HT-29 (cell line): Measurements from ENCODE around the gene TNNC1. TPM values are rescaled to one million over a fixed set of nuclear protein-coding genes. Genes with fewer than 3 reads are reported as not detected.

Source experiments
- DNase-seq: peaks from one replicate; pipeline ENCODE4 v3.0.0-alpha.2; 2015; ENCODE audit warnings: low spot score
- total RNA-seq: library from RNA; depleted of rRNA; stranded (reverse); fragments of >200 nt; shearing (Covaris generic); gene quantifications from 2 replicates; pipeline ENCODE4 v1.2.3, GENCODE V29; 2014; rRNA removed

The TNNC1 gene
- total RNA-seq = 5.7 and 6.5 TPM in 2 replicates

DNA sequence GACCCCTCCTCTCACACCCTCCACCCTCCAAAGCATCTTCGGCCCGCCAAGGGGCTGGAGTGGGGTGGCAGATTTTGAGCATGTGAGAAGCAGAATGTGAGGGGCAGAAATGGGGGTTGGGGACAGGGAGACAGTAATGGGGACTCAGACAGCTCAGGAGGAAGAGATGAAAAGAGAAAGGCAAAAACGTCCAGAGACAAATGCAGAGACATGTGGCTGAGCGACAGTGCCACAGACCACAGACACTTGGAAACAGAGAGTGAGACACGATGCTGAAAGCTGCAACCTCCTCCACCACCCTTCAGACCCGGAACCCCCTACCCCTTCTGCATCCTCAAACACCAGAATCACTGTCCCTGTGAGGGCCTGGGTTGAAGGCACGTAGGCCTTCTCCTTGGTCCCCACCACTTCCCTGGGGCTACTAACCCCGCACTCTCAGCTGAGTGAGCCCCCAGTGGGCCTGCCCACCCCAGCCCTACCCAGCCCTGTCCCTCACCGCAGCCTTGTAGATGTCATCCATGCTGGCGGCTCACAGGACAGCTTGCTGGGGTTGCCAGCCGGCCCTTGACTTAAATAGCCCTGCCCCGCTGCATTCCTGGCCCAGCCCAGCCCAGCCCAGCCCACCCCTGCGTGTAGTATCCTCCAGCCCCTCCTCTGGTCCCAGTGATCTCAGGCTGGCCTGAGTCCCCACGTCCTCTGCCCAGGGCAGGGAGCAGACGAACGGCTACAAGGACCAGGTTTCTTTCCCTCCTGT, at the start of gene TNNC1:
Gene TNNC1 (minus strand): TSS at position 546 of the 754 bp plus-strand sequence. CDS start 26 bp downstream, at position 520.
- DNase-seq = peak; percentile 29

DNA sequence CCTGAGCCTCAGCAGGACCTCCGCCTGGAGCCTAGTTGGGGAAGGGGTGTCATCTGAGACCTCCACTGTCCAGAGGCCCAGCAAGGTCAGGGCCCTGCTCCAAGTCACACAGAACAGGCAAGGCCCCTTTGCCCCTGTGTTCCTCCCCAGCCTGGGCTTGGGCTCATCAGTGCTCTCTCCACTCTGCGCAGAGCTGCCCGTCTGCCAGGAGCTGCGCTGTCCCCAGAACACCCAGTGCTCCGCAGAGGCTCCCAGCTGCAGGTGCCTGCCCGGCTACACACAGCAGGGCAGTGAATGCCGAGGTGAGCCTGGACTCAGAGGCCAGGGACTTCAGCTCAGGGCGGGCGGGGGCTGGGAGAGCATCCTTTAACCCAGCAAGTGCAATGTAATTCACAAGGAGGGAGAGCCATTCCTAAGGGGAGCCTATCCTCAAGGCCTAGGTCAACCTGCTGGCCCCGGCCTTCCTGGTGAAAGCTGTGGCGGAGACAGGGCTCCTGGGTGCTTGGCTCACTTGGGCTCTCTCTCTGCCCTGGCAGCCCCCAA, 49.0 kb upstream of the TNNC1 start:
- no peak for DNase-seq

DNA sequence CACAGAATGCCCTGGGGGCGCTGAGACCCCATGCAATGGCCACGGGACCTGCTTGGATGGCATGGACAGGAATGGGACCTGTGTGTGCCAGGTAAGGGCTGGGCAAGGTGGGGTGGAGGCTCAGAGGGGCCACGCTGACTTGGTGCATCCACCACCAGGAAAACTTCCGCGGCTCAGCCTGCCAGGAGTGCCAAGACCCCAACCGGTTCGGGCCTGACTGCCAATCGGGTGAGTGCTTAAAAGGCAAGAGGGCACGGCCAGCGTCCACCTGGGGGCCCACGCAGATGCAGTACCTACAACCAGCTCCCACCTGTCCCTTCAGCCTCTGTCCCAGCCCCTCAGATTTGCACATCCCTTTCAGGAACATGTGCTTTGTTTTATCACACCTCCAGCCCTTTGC, 48.2 kb upstream of the TNNC1 start:
- no peak for DNase-seq

DNA sequence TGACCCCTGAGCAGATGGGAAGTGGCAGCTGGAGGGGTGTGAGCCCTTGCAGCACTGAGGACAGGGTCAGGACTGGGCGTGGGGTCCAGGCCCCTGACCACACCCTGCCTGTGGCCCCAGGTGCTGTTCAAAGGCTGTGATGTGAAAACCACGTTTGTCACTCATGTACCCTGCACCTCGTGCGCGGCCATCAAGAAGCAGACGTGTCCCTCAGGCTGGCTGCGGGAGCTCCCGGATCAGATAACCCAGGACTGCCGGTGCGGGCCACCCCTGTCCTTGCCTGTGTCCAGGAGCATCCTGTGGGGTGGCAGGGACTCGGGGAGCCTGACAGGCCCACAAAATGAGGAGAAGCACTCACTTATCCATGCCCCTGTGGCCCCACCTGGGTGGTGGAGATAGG, 47.2 kb upstream of the TNNC1 start:
- no peak for DNase-seq

DNA sequence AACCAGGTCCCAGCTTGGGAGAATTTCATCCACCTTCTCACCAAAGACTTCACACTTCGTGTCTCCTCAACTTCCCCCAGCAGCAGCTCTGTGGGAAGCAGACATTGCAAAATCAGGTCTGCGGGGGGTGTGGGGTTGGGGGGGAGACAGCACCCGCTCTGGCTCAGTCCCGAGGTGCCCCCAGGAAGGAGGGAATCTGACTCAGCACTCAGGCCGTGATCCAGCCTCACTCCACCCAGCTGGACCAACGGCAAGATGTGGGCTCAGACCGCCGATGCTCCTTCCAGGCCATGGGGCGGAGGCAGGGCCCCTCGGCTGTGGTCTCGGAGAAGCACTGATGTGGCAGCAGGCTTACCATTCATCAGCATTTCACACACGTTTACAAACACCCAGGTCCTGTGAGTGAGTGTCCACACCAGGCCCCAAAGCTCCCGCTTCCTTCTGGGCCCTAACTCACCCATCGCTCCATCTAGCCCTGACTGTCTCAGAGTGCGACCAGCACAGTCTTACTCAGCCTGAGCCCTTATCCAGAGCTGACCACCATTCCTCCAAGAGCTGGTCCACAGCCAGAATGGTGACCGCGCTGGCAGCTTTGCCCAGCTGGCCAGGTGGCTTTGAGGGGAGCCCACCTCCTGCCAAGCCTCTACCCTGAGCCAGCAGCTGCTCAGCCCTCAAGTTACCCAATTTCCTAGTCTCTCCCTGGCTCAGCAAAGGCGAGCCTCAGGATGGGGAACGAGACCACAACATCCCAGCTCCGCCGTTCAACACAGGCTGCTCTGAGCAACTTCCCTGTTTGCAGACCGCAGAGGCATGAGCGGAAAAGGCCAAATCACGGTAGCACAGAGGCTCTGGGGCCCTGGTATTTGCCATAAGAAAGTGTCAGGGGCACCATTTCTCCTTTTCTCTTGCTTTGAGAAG, 44.6 kb upstream of the TNNC1 start:
- no peak for DNase-seq

DNA sequence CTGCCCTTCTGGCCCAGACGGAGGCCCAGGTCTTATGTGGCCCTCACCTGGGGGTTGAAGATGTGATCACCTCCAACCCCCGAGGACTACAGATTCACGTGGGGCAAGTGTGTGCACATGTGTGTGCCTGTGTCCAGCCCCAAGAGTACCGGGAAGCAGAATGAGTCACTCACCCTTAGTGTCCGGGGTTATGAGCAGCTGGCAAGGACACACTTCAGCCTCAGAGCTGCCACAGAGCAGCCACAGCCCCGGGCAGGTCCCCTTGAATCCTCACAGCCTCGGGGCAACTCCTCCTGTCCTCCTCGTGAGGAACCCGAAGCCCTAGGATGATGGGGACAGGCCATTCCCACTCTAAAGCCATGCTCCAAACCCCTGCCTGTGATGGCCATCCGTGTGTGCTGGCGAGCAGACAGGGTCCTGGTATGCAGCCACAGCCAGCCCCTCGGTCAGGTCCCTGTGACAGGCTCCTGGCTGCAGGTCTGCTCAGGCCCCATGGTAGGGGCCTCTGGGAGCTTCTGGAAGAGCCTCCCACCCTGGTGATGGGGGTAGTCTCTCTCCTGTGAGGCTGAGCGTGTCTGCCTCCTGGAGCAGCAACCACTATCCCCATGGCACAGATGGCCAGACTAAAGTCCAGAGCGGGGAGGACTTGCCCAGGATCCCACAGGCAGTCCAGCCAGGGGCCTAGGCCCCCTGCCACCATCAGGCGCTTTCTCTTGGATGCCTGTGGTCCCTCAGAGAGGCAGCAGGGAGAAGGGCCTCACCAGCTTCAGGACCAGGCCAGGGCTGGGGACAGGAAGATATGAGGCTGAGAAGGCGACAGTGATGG, 42.1 kb upstream of the TNNC1 start:
- DNase-seq = no peak

DNA sequence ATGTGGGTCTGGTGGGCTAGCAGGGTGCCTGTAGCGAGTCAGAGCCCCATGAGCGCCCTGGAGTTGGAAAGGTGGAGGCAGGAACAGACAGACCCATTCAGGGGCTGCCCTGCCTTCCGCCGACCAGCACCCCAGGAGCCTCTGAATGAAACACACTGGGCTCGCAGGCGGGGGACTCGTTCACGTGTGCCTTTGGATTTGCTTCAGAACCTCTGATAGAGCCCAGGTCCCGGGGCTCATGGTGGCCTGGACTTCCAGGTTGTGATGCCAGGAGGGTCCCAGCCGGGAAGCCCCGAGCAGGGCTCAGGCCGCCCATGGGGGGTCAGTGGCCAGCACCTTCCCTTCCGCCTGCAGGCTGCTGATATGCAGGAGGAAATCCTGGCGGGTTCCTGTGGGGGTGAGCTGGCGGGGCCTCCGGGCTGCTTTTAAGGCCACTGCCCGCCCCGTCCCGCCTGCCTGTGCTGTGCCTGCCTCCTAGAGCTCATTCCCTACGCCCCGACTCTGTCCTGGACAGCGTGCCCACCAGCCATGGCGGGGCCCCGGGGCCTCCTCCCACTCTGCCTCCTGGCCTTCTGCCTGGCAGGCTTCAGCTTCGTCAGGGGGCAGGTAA, 41.1 kb upstream of the TNNC1 start, which contains the start of gene STAB1:
Gene STAB1 (plus strand): TSS at position 453 of the 610 bp plus-strand sequence. CDS start 76 bp downstream, at position 529.
- no peak for DNase-seq

DNA sequence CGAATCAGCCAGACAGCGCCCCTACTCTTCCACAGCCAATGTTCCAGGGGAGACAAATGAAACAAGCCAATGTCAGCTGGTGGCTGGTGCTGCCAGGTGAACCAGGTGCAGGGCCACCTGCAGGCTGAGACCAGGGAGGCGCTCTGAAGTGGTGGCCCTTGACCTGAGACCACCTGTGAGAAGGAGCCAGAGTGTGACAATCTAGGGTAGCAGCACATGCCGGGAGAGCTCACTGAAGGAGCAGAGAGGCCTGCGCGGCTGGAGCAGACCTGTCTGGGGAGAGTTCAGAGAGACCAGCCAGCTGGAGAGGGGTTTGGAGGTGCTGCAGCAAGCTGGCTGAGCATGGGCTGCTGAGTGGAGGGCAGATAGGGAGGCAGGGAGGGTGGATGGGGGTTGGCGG, 40.6 kb upstream of the TNNC1 start:
- no peak for DNase-seq

DNA sequence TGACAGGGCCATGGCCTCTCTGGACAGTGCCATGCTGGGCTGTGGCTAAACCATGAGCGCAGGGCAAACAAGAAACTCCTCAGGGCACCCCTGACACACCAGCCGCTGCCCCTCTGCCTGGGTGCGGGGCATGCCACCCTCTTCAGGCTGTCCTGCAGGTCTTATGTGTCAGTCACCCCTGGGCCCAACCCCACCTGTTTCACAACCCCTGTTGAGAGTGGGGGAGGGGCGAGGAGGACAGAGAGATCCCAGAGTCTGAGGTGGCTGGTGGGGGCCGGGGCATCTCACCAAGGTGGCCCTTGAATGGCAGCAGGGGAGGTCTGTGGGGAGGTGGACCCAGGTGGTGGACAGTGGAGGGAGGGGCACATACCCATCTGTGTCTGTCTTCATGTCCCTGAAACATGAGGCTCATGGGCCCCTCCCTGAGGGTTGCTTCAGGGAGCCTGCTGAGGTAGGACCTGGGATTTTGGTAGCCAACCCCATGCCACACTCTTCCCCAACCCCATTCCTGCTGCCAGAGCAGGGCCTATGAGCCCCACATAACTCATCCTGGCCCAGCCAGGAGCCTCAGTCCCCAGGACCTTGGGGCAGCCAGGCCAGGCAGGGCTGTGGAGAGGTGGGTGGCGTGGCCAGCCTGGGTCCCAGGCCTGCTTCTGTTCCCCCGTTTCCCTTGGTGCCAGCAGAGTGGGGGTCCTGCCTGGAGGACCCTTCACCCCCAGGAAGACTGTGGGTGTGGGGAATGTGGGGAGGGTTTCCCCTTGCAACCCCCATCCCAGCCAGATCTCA, 39.6 kb upstream of the TNNC1 start:
- DNase-seq = no peak

DNA sequence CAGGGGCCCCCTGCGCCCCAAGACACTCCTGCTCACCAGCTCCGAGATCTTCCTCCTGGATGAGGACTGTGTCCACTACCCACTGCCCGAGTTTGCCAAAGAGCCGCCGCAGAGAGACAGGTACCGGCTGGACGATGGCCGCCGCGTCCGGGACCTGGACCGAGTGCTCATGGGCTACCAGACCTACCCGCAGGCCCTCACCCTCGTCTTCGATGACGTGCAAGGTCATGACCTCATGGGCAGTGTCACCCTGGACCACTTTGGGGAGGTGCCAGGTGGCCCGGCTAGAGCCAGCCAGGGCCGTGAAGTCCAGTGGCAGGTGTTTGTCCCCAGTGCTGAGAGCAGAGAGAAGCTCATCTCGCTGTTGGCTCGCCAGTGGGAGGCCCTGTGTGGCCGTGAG, 38.2 kb upstream of the TNNC1 start:
- DNase-seq = no peak

DNA sequence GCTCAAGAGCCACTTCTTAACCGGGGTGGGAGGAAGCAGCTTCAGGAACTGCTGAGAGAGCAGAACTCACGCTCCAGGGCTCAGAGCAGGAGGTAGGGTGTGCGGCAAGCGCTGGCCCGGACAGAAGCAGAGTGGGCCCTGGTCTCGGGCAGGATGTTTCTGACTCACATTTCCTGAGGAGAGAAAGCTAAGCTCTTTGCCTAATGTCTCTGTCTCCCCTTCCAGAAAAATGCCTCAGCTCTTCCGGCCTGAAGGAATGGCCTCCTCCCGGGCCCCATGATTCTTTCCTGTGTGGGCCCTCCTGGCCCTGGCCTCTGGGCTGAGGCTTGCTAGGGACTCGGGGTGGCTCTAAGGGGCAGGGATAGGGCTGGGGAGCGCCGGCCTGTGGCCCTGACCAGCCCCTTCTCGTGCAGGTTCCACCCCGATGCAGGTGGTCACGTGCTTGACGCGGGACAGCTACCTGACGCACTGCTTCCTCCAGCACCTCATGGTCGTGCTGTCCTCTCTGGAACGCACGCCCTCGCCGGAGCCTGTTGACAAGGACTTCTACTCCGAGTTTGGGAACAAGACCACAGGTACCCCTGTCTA, 37.2 kb upstream of the TNNC1 start:
- no peak for DNase-seq

DNA sequence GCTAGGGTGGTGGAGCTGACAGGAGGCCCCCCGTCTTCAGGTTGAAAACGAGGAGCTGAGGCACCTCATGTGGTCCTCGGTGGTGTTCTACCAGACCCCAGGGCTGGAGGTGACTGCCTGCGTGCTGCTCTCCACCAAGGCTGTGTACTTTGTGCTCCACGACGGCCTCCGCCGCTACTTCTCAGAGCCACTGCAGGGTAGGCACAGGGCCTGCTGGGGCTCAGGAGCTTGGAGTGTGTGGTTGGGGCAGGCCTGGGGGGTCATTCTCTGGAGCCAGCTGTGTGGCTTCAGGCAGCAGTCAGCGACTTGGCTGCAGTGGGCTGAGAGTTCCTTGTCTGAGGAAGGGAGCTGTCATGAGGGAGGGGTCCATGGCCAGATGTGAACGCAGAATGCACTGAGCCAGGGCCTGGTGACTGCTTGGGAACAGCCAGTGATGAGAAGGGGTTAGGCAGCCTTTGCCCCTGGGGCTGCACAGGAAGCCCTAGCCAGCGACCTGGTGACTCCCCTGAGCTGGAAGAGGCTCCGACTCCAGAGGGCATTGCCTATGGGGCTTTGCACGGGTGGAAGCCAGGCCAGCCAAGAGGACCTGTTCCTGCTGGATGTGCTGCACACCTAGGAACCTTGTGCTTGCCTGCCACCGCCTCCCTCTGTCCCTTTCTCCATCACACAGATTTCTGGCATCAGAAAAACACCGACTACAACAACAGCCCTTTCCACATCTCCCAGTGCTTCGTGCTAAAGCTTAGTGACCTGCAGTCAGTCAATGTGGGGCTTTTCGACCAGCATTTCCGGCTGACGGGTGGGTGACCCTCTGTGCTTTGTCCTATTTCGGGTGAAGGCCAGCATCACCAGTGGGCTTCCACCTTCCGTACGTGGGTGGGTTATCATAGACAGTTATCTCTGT, 36.4 kb upstream of the TNNC1 start:
- DNase-seq = no peak

DNA sequence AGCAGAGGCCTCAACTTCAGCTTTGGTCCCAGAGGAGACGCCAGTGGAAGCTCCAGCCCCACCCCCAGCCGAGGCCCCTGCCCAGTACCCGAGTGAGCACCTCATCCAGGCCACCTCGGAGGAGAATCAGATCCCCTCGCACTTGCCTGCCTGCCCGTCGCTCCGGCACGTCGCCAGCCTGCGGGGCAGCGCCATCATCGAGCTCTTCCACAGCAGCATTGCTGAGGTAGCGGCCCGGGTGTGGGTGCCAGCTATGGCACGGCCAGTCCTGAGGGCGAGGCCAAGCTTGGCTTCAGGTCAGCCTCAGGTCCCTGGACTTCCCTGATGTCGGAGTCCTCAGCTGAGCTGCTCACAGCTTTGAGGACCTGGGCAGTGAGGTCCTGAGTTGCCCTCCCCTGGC, 35.6 kb upstream of the TNNC1 start:
- DNase-seq = no peak

DNA sequence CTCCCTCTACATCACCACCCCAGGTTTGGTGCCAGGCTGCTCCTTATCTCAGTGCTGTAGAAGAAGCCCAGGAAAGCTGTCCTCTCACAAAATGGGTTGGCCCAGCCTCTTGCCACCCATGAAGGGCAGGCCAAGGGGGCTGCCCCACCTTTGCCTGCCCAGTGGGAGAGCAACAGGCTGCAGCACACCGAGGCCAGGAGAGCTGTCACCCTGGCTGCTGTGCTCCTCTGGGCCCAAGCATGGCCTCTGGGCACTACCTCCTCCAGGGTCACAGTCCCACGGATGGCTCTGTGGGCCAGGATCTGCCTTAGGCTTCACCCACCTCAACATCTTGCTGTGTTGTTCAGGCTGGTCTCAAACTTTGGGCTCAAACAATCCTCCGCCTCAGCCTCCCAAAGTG, 34.9 kb upstream of the TNNC1 start:
- no peak for DNase-seq

DNA sequence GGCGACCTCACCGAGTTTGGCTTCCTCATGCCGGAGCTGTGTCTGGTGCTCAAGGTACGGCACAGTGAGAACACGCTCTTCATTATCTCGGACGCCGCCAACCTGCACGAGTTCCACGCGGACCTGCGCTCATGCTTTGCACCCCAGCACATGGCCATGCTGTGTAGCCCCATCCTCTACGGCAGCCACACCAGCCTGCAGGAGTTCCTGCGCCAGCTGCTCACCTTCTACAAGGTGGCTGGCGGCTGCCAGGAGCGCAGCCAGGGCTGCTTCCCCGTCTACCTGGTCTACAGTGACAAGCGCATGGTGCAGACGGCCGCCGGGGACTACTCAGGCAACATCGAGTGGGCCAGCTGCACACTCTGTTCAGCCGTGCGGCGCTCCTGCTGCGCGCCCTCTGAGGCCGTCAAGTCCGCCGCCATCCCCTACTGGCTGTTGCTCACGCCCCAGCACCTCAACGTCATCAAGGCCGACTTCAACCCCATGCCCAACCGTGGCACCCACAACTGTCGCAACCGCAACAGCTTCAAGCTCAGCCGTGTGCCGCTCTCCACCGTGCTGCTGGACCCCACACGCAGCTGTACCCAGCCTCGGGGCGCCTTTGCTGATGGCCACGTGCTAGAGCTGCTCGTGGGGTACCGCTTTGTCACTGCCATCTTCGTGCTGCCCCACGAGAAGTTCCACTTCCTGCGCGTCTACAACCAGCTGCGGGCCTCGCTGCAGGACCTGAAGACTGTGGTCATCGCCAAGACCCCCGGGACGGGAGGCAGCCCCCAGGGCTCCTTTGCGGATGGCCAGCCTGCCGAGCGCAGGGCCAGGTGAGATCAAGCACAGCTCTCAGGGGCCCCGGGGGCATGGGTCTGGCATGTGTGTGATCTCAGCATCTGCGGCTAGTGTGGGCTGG, 34.2 kb upstream of the TNNC1 start:
- DNase-seq = no peak

DNA sequence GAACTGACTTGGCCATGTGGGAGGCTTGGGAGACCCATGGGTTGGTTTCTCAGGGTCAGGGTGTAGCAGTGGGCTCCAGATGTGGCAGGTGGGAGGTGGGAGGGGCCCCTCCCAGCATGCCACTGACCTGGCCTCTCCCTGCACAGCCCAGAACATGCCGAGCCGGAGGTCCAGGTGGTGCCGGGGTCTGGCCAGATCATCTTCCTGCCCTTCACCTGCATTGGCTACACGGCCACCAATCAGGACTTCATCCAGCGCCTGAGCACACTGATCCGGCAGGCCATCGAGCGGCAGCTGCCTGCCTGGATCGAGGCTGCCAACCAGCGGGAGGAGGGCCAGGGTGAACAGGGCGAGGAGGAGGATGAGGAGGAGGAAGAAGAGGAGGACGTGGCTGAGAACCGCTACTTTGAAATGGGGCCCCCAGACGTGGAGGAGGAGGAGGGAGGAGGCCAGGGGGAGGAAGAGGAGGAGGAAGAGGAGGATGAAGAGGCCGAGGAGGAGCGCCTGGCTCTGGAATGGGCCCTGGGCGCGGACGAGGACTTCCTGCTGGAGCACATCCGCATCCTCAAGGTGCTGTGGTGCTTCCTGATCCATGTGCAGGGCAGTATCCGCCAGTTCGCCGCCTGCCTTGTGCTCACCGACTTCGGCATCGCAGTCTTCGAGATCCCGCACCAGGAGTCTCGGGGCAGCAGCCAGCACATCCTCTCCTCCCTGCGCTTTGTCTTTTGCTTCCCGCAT, 33.4 kb upstream of the TNNC1 start:
- DNase-seq = no peak
